GM23338 (cell line): ENCODE data around the gene CLCN1. TPM values are rescaled to one million over a fixed set of nuclear protein-coding genes. Genes with fewer than 3 reads are reported as not detected.

Source experiments
- ATAC-seq: fragments of 200-7000 bp; cut with Tn5 transposase; 3 replicates; pipeline ENCODE4 v1.9.1; 2020
- DNase-seq: peaks from one replicate; pipeline ENCODE4 v3.0.0-alpha.2; 2015; ENCODE audit warnings: low spot score
- H2AFZ ChIP-seq: fragments of 200-600 bp; sonication (generic); 2 replicates; pipeline ENCODE4 v1.8.0; 2016; ENCODE audit warnings: antibody characterized with exemption, mild to moderate bottlenecking, moderate library complexity
- H3F3A ChIP-seq: fragments of 200-600 bp; sonication (generic); replicated peaks from 2 replicates; pipeline ENCODE4 v1.8.0; 2017; ENCODE audit warnings: antibody characterized with exemption, mixed run types, low read depth
- H3K27ac ChIP-seq: fragments of 200-600 bp; sonication (generic); 2 replicates; pipeline ENCODE4 v1.6.1; 2016; ENCODE audit warnings: low read depth
- H3K27me3 ChIP-seq: fragments of 200-600 bp; sonication (generic); 2 replicates; pipeline ENCODE4 v1.8.0; 2016; ENCODE audit warnings: mild to moderate bottlenecking, mixed run types, moderate library complexity; ENCODE audit not compliant: insufficient read depth
- H3K36me3 ChIP-seq: fragments of 200-600 bp; sonication (generic); 2 replicates; pipeline ENCODE4 v1.8.0; 2016; ENCODE audit warnings: mild to moderate bottlenecking; ENCODE audit not compliant: insufficient read depth
- H3K4me1 ChIP-seq: fragments of 200-600 bp; sonication (generic); 2 replicates; pipeline ENCODE4 v1.8.0; 2016; ENCODE audit warnings: mild to moderate bottlenecking, moderate library complexity; ENCODE audit not compliant: insufficient read depth
- H3K4me2 ChIP-seq: fragments of 200-600 bp; sonication (generic); 2 replicates; pipeline ENCODE4 v1.7.1; 2017; ENCODE audit warnings: mixed run types
- H3K4me3 ChIP-seq: fragments of 200-600 bp; sonication (generic); 2 replicates; pipeline ENCODE4 v1.6.1; 2016; ENCODE audit warnings: mixed run types
- H3K79me2 ChIP-seq: fragments of 200-600 bp; sonication (generic); replicated peaks from 2 replicates; pipeline ENCODE4 v1.8.0; 2017; ENCODE audit warnings: mild to moderate bottlenecking; ENCODE audit not compliant: insufficient read depth
- H3K9me2 ChIP-seq: fragments of 200-600 bp; sonication (generic); 2 replicates; pipeline ENCODE4 v1.8.0; 2017; ENCODE audit not compliant: insufficient read depth
- H4K20me1 ChIP-seq: fragments of 200-600 bp; sonication (generic); replicated peaks from 2 replicates; pipeline ENCODE4 v1.8.0; 2017; ENCODE audit warnings: mild to moderate bottlenecking; ENCODE audit not compliant: insufficient read depth
- H3K27ac Mint-ChIP-seq: 2 replicates; pipeline ENCODE4 v1.8.0; 2020; ENCODE audit warnings: inconsistent platforms, mild to moderate bottlenecking, moderate library complexity, mixed read lengths
- H3K27me3 Mint-ChIP-seq: 3 replicates; pipeline ENCODE4 v1.8.0; 2022; ENCODE audit warnings: low read depth, mild to moderate bottlenecking, moderate library complexity, mixed read lengths, inconsistent platforms; ENCODE audit not compliant: insufficient read depth, poor library complexity
- H3K36me3 Mint-ChIP-seq: 3 replicates; pipeline ENCODE4 v1.8.0; 2021; ENCODE audit warnings: low read depth, mild to moderate bottlenecking, inconsistent platforms, moderate library complexity, mixed read lengths
- H3K4me1 Mint-ChIP-seq: 3 replicates; pipeline ENCODE4 v1.8.0; 2020; ENCODE audit warnings: mild to moderate bottlenecking, inconsistent platforms, mixed read lengths
- H3K4me3 Mint-ChIP-seq: 3 replicates; pipeline ENCODE4 v1.8.0; 2021; ENCODE audit warnings: moderate library complexity, mild to moderate bottlenecking, inconsistent platforms, mixed read lengths
- H3K9me3 Mint-ChIP-seq: 3 replicates; pipeline ENCODE4 v1.8.0; 2020; ENCODE audit warnings: moderate library complexity, mild to moderate bottlenecking, inconsistent platforms, mixed read lengths
- ETS1 ChIP-seq: IDR thresholded peaks from 2 replicates; pipeline ENCODE4 v1.6.1; 2016; ENCODE audit warnings: antibody characterized with exemption
- EZH2phosphoT487 ChIP-seq: fragments of 200-600 bp; sonication (generic); IDR thresholded peaks from one replicate; pipeline ENCODE4 v1.8.1; 2018; ENCODE audit warnings: antibody characterized with exemption; ENCODE audit not compliant: unreplicated experiment
- NANOG ChIP-seq: IDR thresholded peaks from 2 replicates; pipeline ENCODE4 v1.6.1; 2016; ENCODE audit warnings: antibody characterized with exemption, borderline replicate concordance
- STAT1 ChIP-seq: IDR thresholded peaks from one replicate; pipeline ENCODE4 v1.6.1; 2016; ENCODE audit warnings: antibody characterized with exemption; ENCODE audit not compliant: unreplicated experiment
- ZNF114 ChIP-seq: fragments of 250-450 bp; sonication (Bioruptor Pico); IDR thresholded peaks from 2 replicates; pipeline ENCODE4 v1.5.0; 2020; ENCODE audit warnings: mild to moderate bottlenecking, moderate library complexity
- ZNF331 ChIP-seq: fragments of 250-450 bp; sonication (Bioruptor Pico); IDR thresholded peaks from 2 replicates; pipeline ENCODE4 v1.5.0; 2020; ENCODE audit warnings: low read depth, mild to moderate bottlenecking, moderate library complexity
- polyA plus RNA-seq: library from polyadenylated mRNA; unstranded; fragments of >200 nt; fragmentation: Nextera tagmentation; extraction: Ambion mirVana; gene quantifications from 2 replicates; pipeline ENCODE4 v1.2.1, GENCODE V29; 2016
- total RNA-seq: library from RNA; depleted of rRNA; stranded (reverse); fragments of >200 nt; shearing (Covaris generic); gene quantifications from 2 replicates; pipeline ENCODE4 v1.2.3, GENCODE V29; 2014
- TF ChIP-seq, protein P1 (sequence below): IDR thresholded peaks from one replicate; pipeline ENCODE4 v1.6.1; 2018; ENCODE audit warnings: antibody characterized with exemption; ENCODE audit not compliant: unreplicated experiment

The CLCN1 gene
- total and polyA plus RNA-seq, 2 experiments from 2014 or later = 0.38 to 0.48 TPM

DNA sequence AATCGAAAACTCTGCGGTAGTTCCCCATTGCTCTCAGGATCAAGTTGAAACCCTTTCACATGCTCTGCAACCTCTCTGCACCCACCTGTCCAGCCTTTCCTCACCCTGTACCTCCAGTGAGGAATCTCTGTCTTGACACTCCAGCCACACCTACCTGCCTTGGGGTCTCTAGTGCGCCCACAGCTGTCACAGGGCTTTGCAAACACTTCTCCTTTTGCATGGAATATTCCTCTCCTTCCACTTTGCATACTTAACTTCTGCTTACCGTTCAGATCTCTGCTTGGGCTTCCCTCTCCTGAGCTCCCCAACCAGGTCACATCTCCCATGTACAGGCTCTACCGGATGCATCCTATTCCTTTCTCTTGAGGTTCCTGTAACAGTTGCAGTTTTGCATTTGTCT is 58.6 kb downstream of the CLCN1 start:
- DNase-seq (no peak), ATAC-seq (no peak)
- H4K20me1 ChIP-seq = no peaks in the 10 kb centered on the region
- no peak overlapping the region for H2AFZ ChIP-seq
- peaks cover 8% of the 10 kb centered on the region; the same call in 1 of the 2 replicates for H3K79me2 ChIP-seq
- peaks cover 6% of the 10 kb centered on the region; the same call in 1 of the 2 replicates for H3K9me2 ChIP-seq
- H3K27me3 ChIP-seq = no peaks in the 10 kb centered on the region
- Mint-ChIP-seq H3K9me3 (no peaks in the 10 kb centered on the region; the same call in 2 of the 3 replicates), H3K27me3 (peaks cover 9% of the 10 kb centered on the region), H3K4me3 (no peak overlapping the region), H3K4me1 (peaks cover 55% of the 10 kb centered on the region), H3K36me3 (peaks cover 11% of the 10 kb centered on the region; the same call in 2 of the 3 replicates), H3K27ac (no peak overlapping the region)
- H3F3A ChIP-seq = no peaks in the 10 kb centered on the region; the same call in 1 of the 2 replicates
- H3K4me1 ChIP-seq = peaks cover 47% of the 10 kb centered on the region
- no peak overlapping the region for H3K27ac ChIP-seq
- no peaks in the 10 kb centered on the region for H3K36me3 ChIP-seq
- no peak overlapping the region for H3K4me3 ChIP-seq
- no peak overlapping the region for H3K4me2 ChIP-seq
- TF ChIP-seq ZNF331 (CRISPR knock-in tag) (no peak), ETS1 (no peak), NANOG (no peak), STAT1 (no peak), EZH2phosphoT487 (no peak)
- TF ChIP-seq, protein P1, sequence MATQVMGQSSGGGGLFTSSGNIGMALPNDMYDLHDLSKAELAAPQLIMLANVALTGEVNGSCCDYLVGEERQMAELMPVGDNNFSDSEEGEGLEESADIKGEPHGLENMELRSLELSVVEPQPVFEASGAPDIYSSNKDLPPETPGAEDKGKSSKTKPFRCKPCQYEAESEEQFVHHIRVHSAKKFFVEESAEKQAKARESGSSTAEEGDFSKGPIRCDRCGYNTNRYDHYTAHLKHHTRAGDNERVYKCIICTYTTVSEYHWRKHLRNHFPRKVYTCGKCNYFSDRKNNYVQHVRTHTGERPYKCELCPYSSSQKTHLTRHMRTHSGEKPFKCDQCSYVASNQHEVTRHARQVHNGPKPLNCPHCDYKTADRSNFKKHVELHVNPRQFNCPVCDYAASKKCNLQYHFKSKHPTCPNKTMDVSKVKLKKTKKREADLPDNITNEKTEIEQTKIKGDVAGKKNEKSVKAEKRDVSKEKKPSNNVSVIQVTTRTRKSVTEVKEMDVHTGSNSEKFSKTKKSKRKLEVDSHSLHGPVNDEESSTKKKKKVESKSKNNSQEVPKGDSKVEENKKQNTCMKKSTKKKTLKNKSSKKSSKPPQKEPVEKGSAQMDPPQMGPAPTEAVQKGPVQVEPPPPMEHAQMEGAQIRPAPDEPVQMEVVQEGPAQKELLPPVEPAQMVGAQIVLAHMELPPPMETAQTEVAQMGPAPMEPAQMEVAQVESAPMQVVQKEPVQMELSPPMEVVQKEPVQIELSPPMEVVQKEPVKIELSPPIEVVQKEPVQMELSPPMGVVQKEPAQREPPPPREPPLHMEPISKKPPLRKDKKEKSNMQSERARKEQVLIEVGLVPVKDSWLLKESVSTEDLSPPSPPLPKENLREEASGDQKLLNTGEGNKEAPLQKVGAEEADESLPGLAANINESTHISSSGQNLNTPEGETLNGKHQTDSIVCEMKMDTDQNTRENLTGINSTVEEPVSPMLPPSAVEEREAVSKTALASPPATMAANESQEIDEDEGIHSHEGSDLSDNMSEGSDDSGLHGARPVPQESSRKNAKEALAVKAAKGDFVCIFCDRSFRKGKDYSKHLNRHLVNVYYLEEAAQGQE = no peak

DNA sequence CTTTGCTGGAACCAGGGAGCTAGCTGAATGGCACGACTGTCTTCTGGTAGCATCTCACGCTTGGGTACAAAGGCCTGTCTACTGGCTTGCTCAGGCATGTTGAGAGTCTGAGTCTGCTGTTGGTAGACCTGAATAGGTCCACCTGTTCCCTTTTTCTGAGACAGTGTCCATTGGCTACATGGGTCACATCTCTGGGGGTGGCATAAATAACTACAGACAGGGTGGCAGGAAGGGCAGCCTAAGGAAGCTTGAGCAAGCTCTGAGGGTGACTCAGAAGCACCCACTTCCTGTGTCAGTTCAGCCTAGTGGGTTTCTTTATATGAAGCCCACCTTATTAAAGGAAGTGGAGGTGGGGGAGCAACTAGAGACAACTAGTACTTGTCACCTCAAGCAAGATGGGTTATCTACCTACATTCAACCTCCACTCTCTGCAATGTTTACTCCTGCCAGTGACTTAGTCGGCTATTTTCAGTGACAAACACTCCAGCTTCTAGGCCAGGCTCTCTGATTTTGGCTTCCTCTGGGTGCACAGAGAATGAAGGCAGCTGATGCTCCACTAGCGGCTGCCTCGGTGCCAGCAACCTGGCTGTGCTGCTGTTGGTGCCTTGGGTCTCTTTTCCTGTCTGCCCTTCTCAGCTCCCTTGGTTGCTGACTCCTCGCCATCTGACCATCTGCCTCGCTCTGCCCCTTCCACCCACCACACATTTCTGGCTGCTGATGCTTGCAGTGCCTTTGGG is 59.6 kb downstream of the CLCN1 start:
- TF ChIP-seq ZNF114 = no peak
- Histone ChIP-seq H3K4me1 (peaks cover 48% of the 10 kb centered on the region), H3K4me2 (no peak overlapping the region), H3K4me3 (no peak overlapping the region), H3K36me3 (no peaks in the 10 kb centered on the region), H3F3A (peaks cover 3% of the 10 kb centered on the region; the same call in 1 of the 2 replicates), H4K20me1 (no peaks in the 10 kb centered on the region), H3K79me2 (peaks cover 8% of the 10 kb centered on the region; the same call in 1 of the 2 replicates), H3K27me3 (no peaks in the 10 kb centered on the region), H3K9me2 (peaks cover 6% of the 10 kb centered on the region; the same call in 1 of the 2 replicates), H2AFZ (no peak overlapping the region), H3K27ac (no peak overlapping the region)
- peaks cover 11% of the 10 kb centered on the region; the same call in 2 of the 3 replicates for H3K36me3 Mint-ChIP-seq
- DNase-seq (no peak), ATAC-seq (no peak)
- H3K27me3 Mint-ChIP-seq = peaks cover 9% of the 10 kb centered on the region
- no peaks in the 10 kb centered on the region; the same call in 2 of the 3 replicates for H3K9me3 Mint-ChIP-seq
- peaks cover 52% of the 10 kb centered on the region for H3K4me1 Mint-ChIP-seq
- no peak overlapping the region for H3K4me3 Mint-ChIP-seq
- H3K27ac Mint-ChIP-seq = no peak overlapping the region
